Panc1 (cell line): Measurements from ENCODE around the gene INPP5B.

Source experiments
- CTCF ChIP-seq: fragments of 450-650 bp; IDR thresholded peaks from 2 replicates; pipeline ENCODE4 v1.5.1; 2017; ENCODE audit warnings: mild to moderate bottlenecking
- POLR2AphosphoS5 ChIP-seq: IDR thresholded peaks from 2 replicates; pipeline ENCODE4 v1.6.1; 2012; ENCODE audit warnings: mild to moderate bottlenecking, low read depth, low read length, moderate library complexity
- TF ChIP-seq, protein P1 (sequence below), 2 experiments: IDR thresholded peaks; 2 replicates each; pipeline ENCODE4 v1.6.1; 2011 to 2012; ENCODE audit warnings: low read depth in 2 of 2, control low read depth in 1 of 2, low read length in 1 of 2, mild to moderate bottlenecking in 1 of 2, moderate library complexity in 1 of 2; ENCODE audit not compliant: insufficient read depth in 1 of 2

GRCh38 chr1:37944816-37945215, 2.0 kb downstream of the INPP5B start:
- no peak for TF ChIP-seq CTCF
- TF ChIP-seq, protein P1, sequence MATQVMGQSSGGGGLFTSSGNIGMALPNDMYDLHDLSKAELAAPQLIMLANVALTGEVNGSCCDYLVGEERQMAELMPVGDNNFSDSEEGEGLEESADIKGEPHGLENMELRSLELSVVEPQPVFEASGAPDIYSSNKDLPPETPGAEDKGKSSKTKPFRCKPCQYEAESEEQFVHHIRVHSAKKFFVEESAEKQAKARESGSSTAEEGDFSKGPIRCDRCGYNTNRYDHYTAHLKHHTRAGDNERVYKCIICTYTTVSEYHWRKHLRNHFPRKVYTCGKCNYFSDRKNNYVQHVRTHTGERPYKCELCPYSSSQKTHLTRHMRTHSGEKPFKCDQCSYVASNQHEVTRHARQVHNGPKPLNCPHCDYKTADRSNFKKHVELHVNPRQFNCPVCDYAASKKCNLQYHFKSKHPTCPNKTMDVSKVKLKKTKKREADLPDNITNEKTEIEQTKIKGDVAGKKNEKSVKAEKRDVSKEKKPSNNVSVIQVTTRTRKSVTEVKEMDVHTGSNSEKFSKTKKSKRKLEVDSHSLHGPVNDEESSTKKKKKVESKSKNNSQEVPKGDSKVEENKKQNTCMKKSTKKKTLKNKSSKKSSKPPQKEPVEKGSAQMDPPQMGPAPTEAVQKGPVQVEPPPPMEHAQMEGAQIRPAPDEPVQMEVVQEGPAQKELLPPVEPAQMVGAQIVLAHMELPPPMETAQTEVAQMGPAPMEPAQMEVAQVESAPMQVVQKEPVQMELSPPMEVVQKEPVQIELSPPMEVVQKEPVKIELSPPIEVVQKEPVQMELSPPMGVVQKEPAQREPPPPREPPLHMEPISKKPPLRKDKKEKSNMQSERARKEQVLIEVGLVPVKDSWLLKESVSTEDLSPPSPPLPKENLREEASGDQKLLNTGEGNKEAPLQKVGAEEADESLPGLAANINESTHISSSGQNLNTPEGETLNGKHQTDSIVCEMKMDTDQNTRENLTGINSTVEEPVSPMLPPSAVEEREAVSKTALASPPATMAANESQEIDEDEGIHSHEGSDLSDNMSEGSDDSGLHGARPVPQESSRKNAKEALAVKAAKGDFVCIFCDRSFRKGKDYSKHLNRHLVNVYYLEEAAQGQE (IDR thresholded peaks at IDR 0.05; ENCODE audit: insufficient read depth in 1 of 2, low read depth in 2 of 2, low read length in 1 of 2) = no peak
- no peak for TF ChIP-seq POLR2AphosphoS5
